ENCODE results near the gene GPSM1.

GPSM1 gene

GRCh38 chr9:136344544-136345280 is 17.4 kb downstream of the GPSM1 start:
- H3K27ac ChIP-seq (replicated peaks) = no peak overlapping the region
- H3K4me3 ChIP-seq (replicated peaks; ENCODE audit: insufficient read depth, low read length) = no peak overlapping the region
- DNase-seq (ENCODE audit: low read depth in 1 of 2, low spot score in 1 of 2) = no peak
- no peak for TF ChIP-seq POLR2AphosphoS5 (IDR thresholded peaks at IDR 0.05; ENCODE audit: low read depth)
- TF ChIP-seq, protein P1, sequence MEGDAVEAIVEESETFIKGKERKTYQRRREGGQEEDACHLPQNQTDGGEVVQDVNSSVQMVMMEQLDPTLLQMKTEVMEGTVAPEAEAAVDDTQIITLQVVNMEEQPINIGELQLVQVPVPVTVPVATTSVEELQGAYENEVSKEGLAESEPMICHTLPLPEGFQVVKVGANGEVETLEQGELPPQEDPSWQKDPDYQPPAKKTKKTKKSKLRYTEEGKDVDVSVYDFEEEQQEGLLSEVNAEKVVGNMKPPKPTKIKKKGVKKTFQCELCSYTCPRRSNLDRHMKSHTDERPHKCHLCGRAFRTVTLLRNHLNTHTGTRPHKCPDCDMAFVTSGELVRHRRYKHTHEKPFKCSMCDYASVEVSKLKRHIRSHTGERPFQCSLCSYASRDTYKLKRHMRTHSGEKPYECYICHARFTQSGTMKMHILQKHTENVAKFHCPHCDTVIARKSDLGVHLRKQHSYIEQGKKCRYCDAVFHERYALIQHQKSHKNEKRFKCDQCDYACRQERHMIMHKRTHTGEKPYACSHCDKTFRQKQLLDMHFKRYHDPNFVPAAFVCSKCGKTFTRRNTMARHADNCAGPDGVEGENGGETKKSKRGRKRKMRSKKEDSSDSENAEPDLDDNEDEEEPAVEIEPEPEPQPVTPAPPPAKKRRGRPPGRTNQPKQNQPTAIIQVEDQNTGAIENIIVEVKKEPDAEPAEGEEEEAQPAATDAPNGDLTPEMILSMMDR (IDR thresholded peaks at IDR 0.05; ENCODE audit: insufficient read depth, low read length) = no peak
- TF ChIP-seq REST (IDR thresholded peaks at IDR 0.05; ENCODE audit: insufficient replicate concordance, low read depth) = no peak
- TF ChIP-seq GABPA (IDR thresholded peaks at IDR 0.05; ENCODE audit: low read depth) = no peak
- H3K27me3 ChIP-seq (ENCODE audit: insufficient read depth, poor library complexity, severe bottlenecking) = no peaks in the 10 kb centered on the region

- Histone ChIP-seq H3K4me3 (replicated peaks; ENCODE audit: insufficient read depth, low read length) (no peak overlapping the region), H3K27me3 (ENCODE audit: insufficient read depth, poor library complexity, severe bottlenecking) (no peaks in the 10 kb centered on the region), H3K27ac (replicated peaks) (no peak overlapping the region)
- no peak for DNase-seq (ENCODE audit: low read depth in 1 of 2, low spot score in 1 of 2)
- TF ChIP-seq REST (IDR thresholded peaks at IDR 0.05; ENCODE audit: insufficient replicate concordance, low read depth) = no peak
- no peak for TF ChIP-seq GABPA (IDR thresholded peaks at IDR 0.05; ENCODE audit: low read depth)
- TF ChIP-seq POLR2AphosphoS5 (IDR thresholded peaks at IDR 0.05; ENCODE audit: low read depth) = no peak
- TF ChIP-seq, protein P1 (IDR thresholded peaks at IDR 0.05; ENCODE audit: insufficient read depth, low read length) = no peak
- no peak for TF ChIP-seq SPI1 (IDR thresholded peaks at IDR 0.05; ENCODE audit: borderline replicate concordance, low read depth)
These were observed 18.2 kb downstream of the GPSM1 start for GRCh38 chr9:136345281-136346156.

DNA sequence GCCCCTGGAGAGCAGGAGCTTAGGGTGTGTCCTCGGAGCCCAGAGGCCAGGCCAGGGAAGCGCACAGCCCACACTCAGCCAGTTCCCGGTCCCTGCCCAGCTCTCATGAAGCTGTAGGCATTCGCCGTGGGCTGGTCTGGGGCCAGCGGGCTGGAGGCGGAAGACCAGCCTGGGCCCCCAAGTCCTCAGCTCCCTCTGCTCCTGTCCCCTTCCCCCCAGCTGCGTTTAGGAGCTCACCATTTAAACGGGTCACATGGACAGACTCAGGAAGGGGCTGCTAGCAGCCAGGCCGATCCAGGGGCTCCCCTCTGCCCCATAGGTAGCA is 18.8 kb downstream of the GPSM1 start:
- DNase-seq (ENCODE audit: low read depth in 1 of 2, low spot score in 1 of 2) = no peak
- Histone ChIP-seq H3K27me3 (ENCODE audit: insufficient read depth, poor library complexity, severe bottlenecking) (no peaks in the 10 kb centered on the region), H3K27ac (replicated peaks) (no peak overlapping the region), H3K4me3 (replicated peaks; ENCODE audit: insufficient read depth, low read length) (no peak overlapping the region)
- TF ChIP-seq SPI1 (IDR thresholded peaks at IDR 0.05; ENCODE audit: borderline replicate concordance, low read depth) = no peak
- TF ChIP-seq POLR2AphosphoS5 (IDR thresholded peaks at IDR 0.05; ENCODE audit: low read depth) = no peak
- no peak for TF ChIP-seq GABPA (IDR thresholded peaks at IDR 0.05; ENCODE audit: low read depth)
- TF ChIP-seq REST (IDR thresholded peaks at IDR 0.05; ENCODE audit: insufficient replicate concordance, low read depth) = no peak
- TF ChIP-seq, protein P1 (IDR thresholded peaks at IDR 0.05; ENCODE audit: insufficient read depth, low read length) = no peak

All from HL-60 (cell line).